HEK293T (cell line): ENCODE data around the gene LSG1.

ENCODE experiments used
- FOXM1 ChIP-seq: fragments of 450-650 bp; IDR thresholded peaks from 2 replicates; pipeline ENCODE4 v1.6.1; 2017; ENCODE audit warnings: mild to moderate bottlenecking, borderline replicate concordance
- SP1 ChIP-seq: fragments of 450-650 bp; IDR thresholded peaks from 2 replicates; pipeline ENCODE4 v1.6.1; 2017
- SUZ12 ChIP-seq: fragments of 450-650 bp; IDR thresholded peaks from 2 replicates; pipeline ENCODE4 v1.6.1; 2016; ENCODE audit warnings: mild to moderate bottlenecking

DNA sequence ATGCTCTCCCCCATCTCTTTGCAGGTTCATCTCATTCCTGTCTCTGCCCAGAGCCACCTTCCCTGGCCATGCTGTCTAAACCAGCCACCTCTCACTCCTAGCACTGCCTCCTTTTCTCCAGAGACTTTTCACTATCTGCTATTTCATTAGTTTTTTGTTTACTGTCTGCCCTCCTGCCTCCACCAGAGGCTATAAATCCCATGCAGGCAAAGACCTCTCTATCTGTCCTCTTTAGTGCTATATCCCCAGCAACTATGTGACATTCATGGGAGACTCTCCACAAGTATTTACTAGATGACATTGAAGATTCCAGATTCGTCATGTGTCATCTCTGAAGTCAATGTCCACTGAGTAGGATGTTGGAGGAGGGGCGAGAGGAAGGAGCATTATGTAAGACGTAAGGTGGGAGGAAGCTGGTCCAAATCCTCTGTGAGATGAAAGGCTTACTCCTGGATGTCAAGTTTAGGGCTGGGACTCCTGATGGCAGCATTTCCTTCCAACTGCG, 10.2 kb upstream of the LSG1 start:
- TF ChIP-seq SP1 = no peak
- TF ChIP-seq FOXM1 = no peak
- no peak for TF ChIP-seq SUZ12
